Endothelial cell of umbilical vein (primary cell): ENCODE data around the gene DNASE1L1. TPM values are rescaled to one million over a fixed set of nuclear protein-coding genes. Genes with fewer than 3 reads are reported as not detected.

ENCODE experiments used
- BruUV-seq: library from RNA; stranded (reverse); fragments of 400-500 nt; replicated peaks from 2 replicates; lab custom pipeline; 2021; lab: Mats Ljungman, UMichigan
- CTCF ChIA-PET: fragments of 300-600, 350-600 bp; sonication (Branson Sonifier 250); formaldehyde crosslinking; loops from one replicate; lab custom pipeline; 2021; ENCODE audit warnings: antibody characterized with exemption, inconsistent platforms; lab: Charles Lee
- POLR2A ChIA-PET: fragments of 300-600, 350-600 bp; sonication (Branson Sonifier 250); formaldehyde crosslinking; loops from one replicate; lab custom pipeline; 2021; ENCODE audit warnings: antibody characterized with exemption, inconsistent platforms; lab: Charles Lee
- DNase-seq: peaks from one replicate; pipeline ENCODE4 v3.0.0-alpha.2; 2011; ENCODE audit warnings: low read depth, low spot score
- FAIRE-seq: peaks from 2 replicates; lab custom pipeline; 2011; peaks lifted over from hg19 to GRCh38; lab: Jason Lieb, UNC
- H2AFZ ChIP-seq: 2 replicates; pipeline ENCODE4 v1.6.0; 2012; ENCODE audit warnings: low read depth, low read length, control low read depth, inconsistent platforms
- H3K27ac ChIP-seq: 2 replicates; pipeline ENCODE4 v1.5.1; 2011; ENCODE audit warnings: low read depth, mild to moderate bottlenecking, control low read depth, low read length, moderate library complexity; ENCODE audit not compliant: insufficient read depth
- H3K27me3 ChIP-seq, 2 experiments: 2 replicates each; pipeline versions ENCODE4 v1.6.0 to v1.6.1; 2011; ENCODE audit warnings: low read length in 2 of 2, mixed read lengths in 1 of 2; ENCODE audit not compliant: control insufficient read depth in 2 of 2, insufficient read depth in 2 of 2
- H3K36me3 ChIP-seq, 2 experiments: 2 replicates in 1 of 2; 3 replicates in 1 of 2; pipeline ENCODE4 v1.5.1; 2011; ENCODE audit warnings: low read length in 2 of 2, mild to moderate bottlenecking in 1 of 2, moderate library complexity in 1 of 2; ENCODE audit not compliant: control insufficient read depth in 2 of 2, insufficient read depth in 2 of 2; ENCODE audit errors: extremely low read depth in 1 of 2
- H3K4me1 ChIP-seq: 3 replicates; pipeline ENCODE4 v1.5.1; 2011; ENCODE audit warnings: mild to moderate bottlenecking, low read length; ENCODE audit not compliant: control insufficient read depth, insufficient read depth; ENCODE audit errors: extremely low read depth
- H3K4me2 ChIP-seq: 2 replicates; pipeline ENCODE4 v1.6.1; 2011; ENCODE audit warnings: low read length, control low read depth, mixed read lengths; ENCODE audit not compliant: insufficient read depth
- H3K4me3 ChIP-seq, 3 experiments: fragments of 200-600 bp in 1 of 3; sonication (generic), shearing (Covaris generic) in 1 of 3; replicated peaks in 1 of 3; 2 replicates each; pipeline ENCODE4 v1.5.1; 2011 to 2016; ENCODE audit warnings: control low read depth in 3 of 3, low read length in 3 of 3, mild to moderate bottlenecking in 2 of 3, inconsistent platforms in 1 of 3, low read depth in 1 of 3, moderate library complexity in 1 of 3; ENCODE audit not compliant: insufficient read depth in 1 of 3
- H3K79me2 ChIP-seq: 2 replicates; pipeline ENCODE4 v1.6.0; 2012; ENCODE audit warnings: low read length, inconsistent platforms; ENCODE audit not compliant: control insufficient read depth, insufficient read depth
- H3K9ac ChIP-seq: replicated peaks from 2 replicates; pipeline ENCODE3; 2011; ENCODE audit warnings: low read length, control low read depth; ENCODE audit not compliant: insufficient read depth; ENCODE audit errors: extremely low read depth
- H3K9me1 ChIP-seq: replicated peaks from 3 replicates; pipeline ENCODE4 v1.6.0; 2011; ENCODE audit warnings: mild to moderate bottlenecking, low read length; ENCODE audit not compliant: control insufficient read depth, insufficient read depth; ENCODE audit errors: extremely low read depth
- H3K9me3 ChIP-seq: replicated peaks from 2 replicates; pipeline ENCODE4 v1.5.1; 2012; ENCODE audit warnings: low read length, inconsistent platforms; ENCODE audit not compliant: control insufficient read depth, insufficient read depth
- H4K20me1 ChIP-seq: replicated peaks from 2 replicates; pipeline ENCODE3; 2011; ENCODE audit warnings: mild to moderate bottlenecking, low read length; ENCODE audit not compliant: control insufficient read depth, insufficient read depth; ENCODE audit errors: extremely low read depth
- MYC ChIP-seq: IDR thresholded peaks from one replicate; pipeline ENCODE4 v1.6.1; 2011; ENCODE audit warnings: mild to moderate bottlenecking, low read depth, low read length
- POLR2AphosphoS5 ChIP-seq: IDR thresholded peaks from 2 replicates; pipeline ENCODE4 v1.6.1; 2012; ENCODE audit warnings: low read depth, mild to moderate bottlenecking, control low read depth, low read length, moderate library complexity; ENCODE audit not compliant: insufficient read depth
- dilution Hi-C: fragments of 300-500 bp; cut with MboI; formaldehyde crosslinking; loops from one replicate; pipeline ENCODE4 v1.15.0; 2019; ENCODE audit warnings: low sequenced_read_pairs; ENCODE audit not compliant: extremely low pct_ligation_motif_present
- intact Hi-C: fragments of 100-400 bp; cut with micrococcal nuclease; formaldehyde crosslinking; loops from one replicate; pipeline ENCODE4 v1.10.0; 2022
- polyA plus RNA-seq, 4 experiments: library from polyadenylated mRNA; depleted of rRNA in 3 of 4; stranded (reverse) in 3 of 4; unstranded in 1 of 4; fragments of >200 nt; gene quantifications; 2 replicates each; pipeline versions ENCODE4 v1.2.1 to v1.2.3, GENCODE V29; 2011 to 2012; ENCODE audit warnings: missing spikeins in 1 of 4
- total RNA-seq: library from RNA; stranded (reverse); gene quantifications from 2 replicates; pipeline ENCODE4 v1.2.3, GENCODE V29; 2021

DNASE1L1 gene
- total and polyA plus RNA-seq, 2 donors (not counting 3 experiments of a cell fraction or from before 2014, with no cell fraction given) = 61.5 to 84.9 TPM

- no peaks in the 10 kb centered on the region for H3K9me3 ChIP-seq
- CTCF ChIA-PET = no interaction called here
- no peak overlapping the region for H2AFZ ChIP-seq
- intact Hi-C loops = no loop called here
- H3K4me2 ChIP-seq = no peak overlapping the region
- POLR2A ChIA-PET = interaction anchor here (0.7 kb wide), 1 partner anchor 12 kb away, joined by 3 read pairs; no protein-coding TSS in a partner anchor
- peaks cover 19 to 53% of the 10 kb centered on the region in 2 experiments for H3K36me3 ChIP-seq
- no peak overlapping the region for H3K9ac ChIP-seq
- H4K20me1 ChIP-seq = no peaks in the 10 kb centered on the region
- peaks cover 13% of the 10 kb centered on the region for H3K4me1 ChIP-seq
- no peaks in the 10 kb centered on the region for H3K9me1 ChIP-seq
- dilution Hi-C loops = no loop called here
- FAIRE-seq (no peak), DNase-seq (no peak)
- no peak overlapping the region for H3K4me3 ChIP-seq
- BruUV-seq = TSS peak; percentile 0
- no peak overlapping the region for H3K27ac ChIP-seq
- H3K27me3 ChIP-seq = no peaks in the 10 kb centered on the region
- peaks cover 94% of the 10 kb centered on the region for H3K79me2 ChIP-seq
- TF ChIP-seq POLR2AphosphoS5 (peak; percentile 35), MYC (no peak)
These were observed 42.9 kb downstream of the DNASE1L1 start for GRCh38 chrX:154365997-154366665.

- H3K4me3 ChIP-seq = no peak overlapping the region
- TF ChIP-seq POLR2AphosphoS5 (peak; percentile 6), MYC (no peak)
- no peaks in the 10 kb centered on the region for H4K20me1 ChIP-seq
- H3K79me2 ChIP-seq = peaks cover 92% of the 10 kb centered on the region
- H3K27me3 ChIP-seq = no peaks in the 10 kb centered on the region
- H3K9ac ChIP-seq = no peak overlapping the region
- no peak overlapping the region for H2AFZ ChIP-seq
- no peak for FAIRE-seq
- H3K9me3 ChIP-seq = no peaks in the 10 kb centered on the region
- dilution Hi-C loops = no loop called here
- no TSS peak for BruUV-seq
- H3K36me3 ChIP-seq = peaks cover 24 to 60% of the 10 kb centered on the region in 2 experiments
- ChIA-PET POLR2A (no interaction called here), CTCF (no interaction called here)
- no peak for DNase-seq
- H3K4me2 ChIP-seq = no peak overlapping the region
- intact Hi-C loops = no loop called here
- no peaks in the 10 kb centered on the region for H3K9me1 ChIP-seq
- no peak overlapping the region for H3K27ac ChIP-seq
- H3K4me1 ChIP-seq = peaks cover 13% of the 10 kb centered on the region
These were observed 43.9 kb downstream of the DNASE1L1 start for GRCh38 chrX:154365052-154365600.
